Activated CD4-positive, alpha-beta T cell treated with anti-CD3 and anti-CD28 coated beads, Interleukin-2, Interleukin-4, amounts not matched to agents 100 ng/mL and 50 ng/mL, durations not matched to agents 16 hours and 8 hours (primary cell): Measurements from ENCODE around the gene DUT.
"Not testable (repeated sequence)": the region's sequence is repeated elsewhere in the genome, so short reads cannot be mapped to it uniquely, and the experiment has no call there.

Experiments
- DNase-seq: peaks from one replicate; pipeline ENCODE4 v3.0.0-alpha.2; 2020; ENCODE audit warnings: low spot score

Gene DUT

DNA sequence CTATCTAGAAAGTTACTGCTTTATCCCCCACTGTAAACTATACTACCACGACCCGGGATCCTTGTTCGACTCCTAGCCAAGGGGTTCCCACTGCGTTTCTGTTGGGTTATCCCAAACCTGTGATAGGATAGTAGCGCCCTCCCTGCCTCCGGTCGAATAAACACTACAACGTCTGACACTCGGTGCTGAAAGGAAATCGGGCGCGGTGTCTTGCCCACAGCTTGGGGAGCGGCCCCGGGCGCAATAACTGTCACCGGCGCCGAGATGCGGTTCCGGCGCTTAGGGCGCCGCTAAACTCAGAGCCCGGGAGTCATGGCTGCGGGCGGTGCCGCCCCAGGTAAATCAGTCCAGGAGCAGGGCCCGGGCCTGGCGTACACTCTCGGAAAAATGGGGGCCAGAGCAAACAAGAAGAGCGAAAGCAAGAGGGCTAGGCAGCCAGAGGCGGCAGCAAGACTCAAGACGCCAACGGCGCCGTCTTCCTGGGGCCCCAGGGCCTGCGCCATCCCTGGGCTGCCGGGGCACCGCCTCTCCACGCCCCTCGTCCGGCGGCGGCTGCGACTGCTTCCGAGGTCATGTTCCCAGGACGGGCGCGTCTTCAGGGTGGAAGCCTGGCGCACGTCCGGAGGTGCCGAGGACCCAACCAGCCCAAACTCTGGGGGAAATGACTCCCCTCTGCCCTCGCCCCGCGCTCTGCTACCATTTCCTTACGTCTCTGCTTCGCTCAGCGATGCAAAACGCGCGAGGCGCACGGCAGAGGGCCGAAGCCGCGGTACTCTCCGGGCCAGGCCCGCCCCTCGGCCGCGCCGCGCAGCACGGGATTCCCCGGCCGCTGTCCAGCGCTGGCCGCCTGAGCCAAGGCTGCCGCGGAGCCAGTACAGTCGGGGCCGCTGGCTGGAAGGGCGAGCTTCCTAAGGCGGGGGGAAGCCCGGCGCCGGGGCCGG lies at the start of gene DUT:
TSS of gene DUT (plus strand) at position 575 of the 941 bp plus-strand sequence. CDS start at position 662, 87 bp downstream.
- DNase-seq, result peak; percentile 83

DNA sequence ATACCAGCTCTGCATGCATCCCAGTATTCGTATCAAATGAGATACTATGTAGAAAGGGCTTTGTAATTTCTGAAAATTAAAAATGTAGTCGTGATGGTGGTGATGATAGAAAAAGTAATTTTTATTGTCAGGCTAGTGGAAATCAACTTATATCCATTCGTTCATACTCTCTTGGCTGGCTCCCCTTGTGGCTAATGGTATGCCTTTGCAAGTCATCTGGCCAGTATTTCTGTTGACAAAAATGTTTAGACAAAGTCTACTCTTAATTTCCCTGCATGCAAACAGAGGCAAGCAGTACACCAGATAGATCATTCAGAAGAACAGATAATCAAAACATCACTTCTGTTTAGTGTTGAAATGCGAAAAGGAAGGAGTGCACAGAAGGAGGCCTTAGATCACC lies 49.6 kb upstream of the DUT start:
- DNase-seq, result no peak

DNA sequence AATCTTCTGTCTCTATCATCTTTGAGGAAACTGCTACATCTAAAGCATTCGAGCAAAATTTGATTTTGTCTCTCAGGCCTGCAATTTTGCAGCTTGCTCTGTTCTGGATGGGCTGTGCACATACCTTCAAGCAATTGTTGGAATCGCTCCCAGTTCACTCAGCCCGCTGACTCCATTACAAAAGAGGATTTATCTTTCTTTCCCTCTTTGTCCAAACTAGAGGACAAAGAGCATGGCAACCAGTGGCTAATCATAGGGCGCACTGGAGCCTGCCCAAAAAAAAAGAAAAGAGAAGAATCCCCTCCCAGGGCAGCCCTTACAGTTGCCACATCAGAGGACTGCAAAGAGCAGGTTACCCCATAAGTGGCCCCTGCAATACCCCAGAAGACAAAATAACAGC lies 49.0 kb upstream of the DUT start:
- no peak for DNase-seq

DNA sequence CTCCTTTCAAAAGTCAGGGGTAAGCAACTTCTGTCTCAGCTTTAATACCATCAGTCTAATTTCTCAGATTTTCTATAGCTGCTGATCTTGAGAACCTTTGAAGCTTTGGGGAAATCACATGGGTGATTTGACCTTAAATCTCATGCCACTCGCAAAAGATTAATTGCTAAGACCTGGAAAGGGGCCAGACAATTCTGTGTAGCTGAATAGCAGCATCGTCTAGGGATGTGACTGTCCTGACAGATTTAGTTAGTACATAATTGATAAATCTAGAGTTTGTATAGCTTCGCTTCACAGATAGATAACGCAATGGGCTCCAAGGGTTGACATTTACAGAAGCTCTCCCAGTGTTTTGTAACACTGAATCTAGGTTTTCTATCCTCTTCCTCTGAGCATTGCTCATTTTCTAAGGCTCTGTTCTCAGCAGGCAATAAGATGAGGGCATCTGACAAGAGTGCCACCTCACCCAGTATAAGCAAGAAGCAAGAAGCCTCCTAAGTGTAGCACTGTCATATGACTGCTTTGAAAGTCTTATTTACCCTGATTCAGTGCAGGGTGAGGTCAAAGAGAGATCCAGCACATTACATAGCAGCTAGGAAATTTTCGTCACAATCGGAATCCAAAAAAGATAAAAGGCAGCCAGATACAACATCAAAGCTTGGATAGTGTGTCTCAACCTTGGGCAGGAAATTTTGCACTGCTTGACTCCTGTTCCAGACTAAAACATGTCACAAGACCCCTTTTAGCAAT lies 47.7 kb upstream of the DUT start:
- no peak for DNase-seq

DNA sequence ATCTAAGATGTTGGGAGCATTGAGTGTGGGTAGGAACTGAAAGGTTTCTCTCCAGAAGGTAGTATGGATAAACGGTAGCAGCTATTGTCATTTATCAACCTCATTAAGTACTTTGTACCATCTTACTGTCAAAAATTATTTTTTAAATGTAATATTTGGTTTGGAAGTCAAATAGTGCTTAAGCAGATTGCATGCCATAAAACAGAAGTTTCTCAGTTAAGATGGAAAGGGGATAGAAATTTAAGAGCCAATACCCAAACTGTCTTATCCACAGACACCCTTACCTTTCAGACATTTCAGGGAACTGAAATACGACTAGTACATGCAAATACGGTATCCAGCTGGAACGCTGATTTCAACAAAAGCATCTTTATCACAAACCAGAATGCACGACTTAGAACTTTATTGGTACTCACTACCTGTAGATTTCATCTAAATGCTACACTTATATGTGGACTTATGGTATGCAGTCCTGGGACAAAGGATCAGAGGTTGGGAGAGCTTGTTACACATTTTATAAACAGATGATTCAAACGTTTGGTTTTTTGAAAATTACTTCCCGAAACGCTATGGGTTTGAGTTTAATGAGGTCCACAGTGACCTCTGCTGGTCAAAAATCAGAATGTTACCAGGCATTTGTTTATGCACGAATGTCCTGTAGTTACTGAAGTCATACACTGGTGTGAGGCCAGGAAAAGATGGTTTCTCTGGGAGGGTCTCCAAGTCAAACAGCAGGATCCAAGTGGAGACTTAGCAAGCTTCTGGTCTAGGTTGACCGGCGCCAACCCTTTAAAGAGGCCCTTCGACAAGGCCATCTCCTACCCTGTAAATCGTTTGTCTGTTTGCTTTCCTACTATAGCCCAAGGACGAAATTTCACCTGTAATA lies 45.7 kb upstream of the DUT start:
- DNase-seq, result peak; percentile 67

DNA sequence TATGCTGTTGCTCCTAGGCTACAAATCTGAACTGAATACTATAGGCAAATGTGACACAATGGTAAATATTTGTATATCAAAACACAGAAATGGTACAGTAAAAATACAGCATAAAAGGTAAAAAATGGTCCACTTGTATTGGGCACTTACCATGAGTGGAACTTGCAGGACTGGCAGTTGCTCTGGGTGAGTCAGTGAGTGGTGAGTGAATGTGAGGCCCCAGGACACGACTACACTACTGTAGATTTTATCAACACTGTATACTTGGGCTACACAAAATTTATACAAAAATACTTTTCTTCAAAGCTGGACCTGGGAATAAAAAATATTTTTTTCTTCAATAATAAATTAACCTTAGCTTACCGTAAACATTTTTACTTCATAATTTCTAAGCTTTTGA lies 41.6 kb upstream of the DUT start:
- no peak for DNase-seq

DNA sequence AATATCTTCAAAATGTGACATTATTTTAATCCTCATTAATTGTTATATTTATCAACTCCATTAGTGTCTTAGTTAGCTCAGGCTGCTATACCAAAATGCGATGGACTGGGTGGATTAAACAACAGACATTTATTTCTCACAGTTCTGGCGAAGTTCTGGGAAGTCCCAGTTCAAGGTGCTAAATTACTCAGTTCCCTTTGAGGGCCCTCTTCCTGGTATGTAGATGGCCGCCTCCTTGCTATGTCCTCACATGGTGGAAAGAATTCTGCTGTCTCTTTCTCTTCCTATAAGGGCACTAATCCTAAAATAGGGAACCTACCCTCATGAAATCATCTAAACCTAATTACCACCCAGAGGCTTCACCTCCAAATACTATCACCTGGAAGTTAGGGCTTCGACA lies 38.8 kb upstream of the DUT start:
- DNase-seq, result peak; percentile 3

DNA sequence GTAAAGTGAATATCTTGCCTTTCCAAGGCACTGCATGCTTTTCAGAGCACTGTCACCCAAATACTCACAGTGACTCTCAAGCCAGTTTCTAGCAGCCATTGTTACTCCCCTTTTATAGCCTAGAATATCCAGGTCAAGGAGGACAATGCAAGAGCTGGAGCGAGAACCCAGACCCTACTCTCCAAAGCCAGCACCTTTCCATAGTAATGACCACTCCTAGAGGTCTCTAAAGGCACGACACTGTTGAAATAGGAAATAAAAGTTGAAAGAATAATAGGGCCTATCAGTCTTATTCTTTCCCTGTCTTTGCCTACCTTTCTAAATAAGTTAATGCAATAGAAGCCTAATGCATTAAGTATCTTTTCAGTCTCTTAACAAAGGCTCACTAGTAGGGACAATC lies 33.6 kb upstream of the DUT start:
- DNase-seq, result no peak

DNA sequence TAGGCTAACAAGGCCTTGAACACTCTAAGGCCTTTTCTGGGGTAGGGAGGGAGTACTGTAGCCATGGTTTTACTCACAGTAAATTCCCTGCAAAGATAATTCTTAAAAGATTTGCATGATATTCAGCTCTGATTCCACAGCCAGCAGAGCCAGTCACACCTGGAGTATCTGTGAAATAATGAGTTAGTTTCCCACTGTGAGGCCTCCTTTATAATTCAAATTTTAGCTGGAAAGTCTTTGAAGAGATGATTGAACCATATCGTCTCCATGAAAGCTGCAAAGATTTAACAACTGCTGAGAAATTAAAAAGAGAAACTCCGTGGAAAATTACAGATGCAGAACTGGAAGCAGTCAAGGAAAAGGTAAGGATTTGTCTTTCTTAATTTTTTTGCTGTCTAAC lies 32.3 kb upstream of the DUT start:
- DNase-seq, result no peak

DNA sequence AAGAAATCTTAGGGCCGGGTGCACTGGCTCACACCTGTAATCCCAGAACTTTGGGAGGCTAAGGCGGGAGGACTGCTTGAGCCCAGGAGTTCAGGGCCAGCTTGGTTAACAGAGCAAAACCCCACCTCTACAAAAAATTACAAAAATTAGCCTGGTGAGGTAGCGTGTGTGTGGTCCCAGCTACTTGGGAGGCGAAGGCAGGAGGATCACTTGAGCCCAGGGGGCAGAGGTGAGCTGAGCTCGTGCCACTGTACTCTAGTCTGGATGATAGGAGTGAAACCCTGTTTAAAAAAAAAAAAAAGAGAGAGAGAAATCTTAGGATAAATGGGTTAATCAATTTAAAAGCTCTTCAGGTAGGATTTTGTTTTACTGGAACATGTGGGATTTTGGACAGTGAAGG lies 31.2 kb upstream of the DUT start:
- no peak for DNase-seq

DNA sequence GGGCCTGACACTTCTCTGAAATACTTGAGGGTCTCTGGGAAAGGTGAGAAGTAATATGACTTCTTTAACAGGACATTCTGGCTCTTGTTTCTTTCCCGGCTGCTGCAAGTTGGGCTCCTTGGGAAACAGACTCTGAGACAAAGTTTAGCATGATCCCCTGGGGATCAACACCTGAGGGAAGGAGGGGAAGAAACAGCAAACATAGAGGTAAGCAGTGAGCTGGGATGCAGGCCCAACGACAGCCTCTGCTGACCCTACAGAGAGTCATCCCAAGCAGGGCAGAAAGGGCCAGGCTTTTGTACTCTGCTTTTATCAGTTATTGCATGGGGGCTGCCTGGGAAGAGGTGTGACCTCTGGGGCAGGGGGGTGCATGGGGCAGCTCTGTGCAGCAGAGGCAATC lies 26.8 kb upstream of the DUT start:
- DNase-seq, result no peak

DNA sequence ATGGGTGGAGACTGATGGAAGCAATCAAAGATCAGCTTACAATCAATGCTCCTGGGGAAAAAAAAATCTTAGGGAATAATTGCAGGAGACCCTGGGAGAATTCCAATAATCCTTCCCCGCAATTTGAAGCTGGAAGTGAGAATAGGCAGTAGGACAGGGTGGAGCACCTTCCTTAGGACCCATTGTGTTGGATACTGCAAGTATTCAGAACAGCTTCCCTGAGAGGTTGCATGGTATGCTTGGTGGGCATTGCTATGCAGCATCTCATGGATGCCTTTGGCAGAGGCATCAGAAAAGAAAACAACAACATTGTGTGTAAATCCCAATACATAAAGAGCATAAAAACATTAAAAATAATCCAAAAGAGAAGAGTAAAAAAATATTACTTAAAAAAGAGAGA lies 24.6 kb upstream of the DUT start:
- DNase-seq, result no peak

DNA sequence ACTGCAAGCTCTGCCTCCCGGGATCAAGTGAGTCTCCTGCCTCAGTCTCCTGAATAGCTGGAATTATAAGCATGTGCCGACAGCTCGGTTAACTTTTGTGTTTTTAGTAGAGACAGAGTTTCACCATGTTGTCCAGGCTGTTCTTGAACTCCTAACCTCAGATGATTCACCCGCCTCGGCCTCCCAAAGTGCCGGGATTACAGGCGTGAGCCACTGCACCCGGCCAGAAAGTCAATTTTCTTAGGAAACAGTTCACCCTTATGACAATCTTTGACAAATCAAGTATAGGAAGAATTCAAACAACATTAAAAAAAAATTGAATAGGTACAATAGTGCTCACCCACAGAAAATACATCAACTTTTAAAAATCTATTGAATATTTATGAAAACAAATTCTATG lies 23.6 kb upstream of the DUT start:
- DNase-seq, result no peak

DNA sequence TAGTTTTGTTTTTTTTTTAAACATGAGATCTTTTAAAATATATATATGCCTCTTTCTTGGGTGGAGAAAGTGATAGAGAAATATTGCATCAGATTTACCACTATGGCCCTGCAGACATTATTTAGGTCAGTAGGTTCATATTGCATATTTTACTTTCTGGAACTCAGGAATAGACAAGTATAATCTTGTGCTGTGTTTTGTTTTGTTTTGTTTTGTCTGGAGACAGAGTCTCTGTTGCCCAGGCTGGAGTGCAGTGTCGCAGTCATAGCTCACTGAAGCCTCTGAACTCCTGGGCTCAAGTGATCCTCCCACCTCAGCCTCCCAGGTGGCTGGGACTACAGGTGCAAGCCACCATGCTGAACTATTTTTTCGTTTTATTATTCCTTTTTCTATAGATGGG lies 21.5 kb upstream of the DUT start:
- no peak for DNase-seq

DNA sequence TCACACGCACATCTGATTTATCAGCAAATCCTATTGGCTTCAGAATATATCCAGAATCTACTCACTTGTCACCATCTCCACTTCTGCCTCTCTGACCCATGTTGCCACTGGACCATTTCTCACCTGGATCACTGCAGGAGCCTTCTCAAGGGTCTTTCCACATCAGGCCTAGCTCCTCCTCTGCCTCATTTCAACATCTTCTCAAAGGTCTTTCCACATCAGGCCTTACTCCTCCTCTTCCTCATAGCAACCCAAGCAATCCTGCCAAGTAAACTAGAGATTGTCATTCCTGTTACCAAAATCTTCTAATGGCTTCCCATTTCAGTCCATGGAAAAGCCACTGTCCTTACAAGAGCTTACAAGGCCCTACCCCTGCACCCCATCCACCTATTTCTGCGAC lies 18.0 kb upstream of the DUT start:
- no peak for DNase-seq

DNA sequence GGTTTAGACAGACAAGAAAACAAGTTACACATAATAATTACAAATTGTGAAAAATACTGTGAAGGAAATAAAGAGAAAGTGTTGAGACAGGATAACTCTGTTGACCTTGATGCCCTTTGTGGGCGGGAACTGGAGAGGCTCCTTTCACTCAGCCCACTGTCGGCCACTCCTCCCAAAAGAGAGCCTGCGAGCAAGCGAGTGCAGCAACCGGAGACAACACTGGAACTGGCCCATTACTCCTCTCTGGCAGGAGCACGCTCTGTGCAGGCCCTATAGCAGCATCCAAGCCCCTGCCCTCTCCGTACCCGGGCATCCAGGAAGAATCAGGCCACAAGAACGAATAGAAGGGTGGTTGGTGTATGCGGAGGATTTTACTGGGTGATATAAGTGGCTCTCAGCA lies 16.2 kb upstream of the DUT start:
- DNase-seq, result no peak

DNA sequence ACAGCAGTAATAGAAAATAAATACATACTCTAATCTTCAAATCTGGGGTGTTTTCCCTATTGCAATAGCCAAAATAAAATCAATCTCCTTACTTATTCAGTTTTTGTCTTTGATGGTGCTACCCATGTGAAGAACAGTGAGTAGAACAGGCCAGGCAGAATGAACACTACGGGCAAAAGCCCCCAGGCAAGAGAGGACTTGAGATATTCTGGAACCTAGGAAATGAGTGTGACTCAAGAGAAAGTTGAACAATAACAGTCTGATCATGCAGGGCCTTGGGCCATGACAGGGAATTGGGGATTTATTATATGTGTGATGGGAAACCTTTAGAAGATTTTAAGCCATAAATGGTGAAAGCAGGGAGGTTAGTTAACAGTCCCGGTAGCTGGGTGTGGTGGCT lies 14.0 kb upstream of the DUT start:
- DNase-seq, result no peak

DNA sequence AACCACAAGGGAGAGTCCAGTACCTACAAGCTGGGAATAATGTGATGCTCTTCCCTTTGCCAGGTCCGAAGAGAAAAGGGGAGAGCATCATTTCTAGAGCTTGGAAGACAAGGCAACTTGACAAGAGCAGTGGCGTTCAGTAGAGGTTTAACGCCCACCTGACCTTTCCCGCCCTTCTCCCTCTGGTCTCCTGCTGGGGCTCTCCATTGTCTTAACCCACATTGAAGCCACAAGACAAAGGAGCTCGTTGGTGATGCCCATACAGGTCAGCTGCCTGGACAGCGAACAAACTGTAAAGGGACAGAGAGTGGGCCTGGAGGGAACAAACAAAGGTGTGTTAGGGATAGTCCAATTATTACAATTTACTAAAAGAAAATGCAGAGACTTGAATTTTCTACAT lies 13.1 kb upstream of the DUT start:
- DNase-seq, result no peak

DNA sequence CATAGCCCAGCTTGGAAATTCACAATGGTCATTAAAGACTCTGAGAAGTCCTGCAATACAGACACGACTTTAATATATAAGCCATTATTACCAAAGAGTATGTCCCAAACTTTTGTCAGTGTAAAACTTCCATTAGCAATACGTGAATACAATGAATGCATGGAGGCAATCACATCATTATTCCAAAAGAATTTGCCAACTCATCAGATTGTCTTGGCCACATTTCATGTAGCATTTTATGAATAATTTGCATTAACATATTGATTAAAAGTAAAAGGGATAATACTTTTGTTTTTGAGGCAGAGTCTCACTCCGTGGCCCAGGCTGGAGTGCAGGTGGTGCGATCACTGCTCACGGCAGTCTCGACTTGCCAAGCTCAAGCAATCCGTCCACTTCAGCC lies 7.9 kb upstream of the DUT start:
- no peak for DNase-seq

DNA sequence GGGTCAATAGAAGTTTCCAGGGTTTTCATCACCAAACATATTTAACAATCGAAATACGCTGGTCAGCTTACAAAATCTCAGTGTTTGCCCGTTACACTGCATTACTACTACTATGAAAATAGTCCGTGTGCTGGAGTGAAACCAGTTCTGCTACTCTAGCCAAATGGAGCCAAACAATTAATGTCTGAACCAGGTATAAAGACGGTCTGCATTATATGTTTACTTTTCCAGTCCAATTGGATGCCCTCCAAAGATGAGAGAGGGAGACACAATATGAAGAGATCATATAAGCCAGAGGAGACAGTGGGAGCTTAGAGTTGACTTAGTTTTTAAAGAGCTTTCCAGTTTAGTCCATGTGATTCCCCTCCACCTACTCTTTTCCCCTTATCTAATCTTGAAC lies 6.3 kb upstream of the DUT start:
- DNase-seq, result no peak

DNA sequence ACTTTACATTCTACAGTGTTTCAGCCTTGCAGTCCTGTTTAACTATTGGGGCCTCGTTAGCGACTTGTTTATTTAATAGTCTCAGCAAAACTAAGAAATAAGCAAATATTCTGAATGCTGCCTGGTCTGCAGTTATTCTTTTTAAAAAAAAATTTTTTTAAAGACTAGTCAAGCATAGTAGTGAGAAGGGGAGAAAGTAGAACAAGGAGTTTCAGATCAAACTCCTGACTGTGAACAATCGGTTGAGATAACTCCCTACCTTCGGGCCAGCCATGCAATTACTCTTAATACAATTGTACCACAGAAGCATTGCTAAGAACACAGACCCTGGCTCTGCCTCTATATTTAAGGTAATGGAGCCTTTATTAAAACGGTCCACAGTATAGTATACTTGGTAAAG lies 5.8 kb upstream of the DUT start:
- no peak for DNase-seq

DNA sequence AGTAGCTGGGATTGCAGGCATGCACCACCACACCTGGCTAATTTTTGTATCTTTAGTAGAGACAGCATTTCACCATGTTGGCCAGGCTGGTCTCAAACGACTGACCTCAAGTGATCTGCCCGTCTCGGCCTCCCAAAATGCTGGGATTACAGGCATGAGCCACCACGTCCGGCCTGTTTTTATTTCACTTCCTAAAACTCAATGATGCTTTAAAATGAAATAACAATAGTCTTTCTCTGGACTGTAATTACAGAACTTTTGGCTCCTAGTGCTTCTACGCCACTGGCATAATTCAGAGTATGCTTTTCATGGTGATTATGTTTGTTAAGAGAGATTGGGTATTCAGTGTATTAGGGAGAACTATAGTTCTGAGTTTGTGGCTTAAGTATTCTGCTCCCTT lies 5.0 kb upstream of the DUT start:
- not testable (repeated sequence) for DNase-seq
